Panc1 (cell line): Measurements from ENCODE around the gene NHS. TPM values are rescaled to one million over a fixed set of nuclear protein-coding genes. Genes with fewer than 3 reads are reported as not detected.

ENCODE experiments used
- ATAC-seq: fragments of 200-7000 bp; cut with Tn5 transposase; 2 replicates; pipeline ENCODE4 v1.9.1; 2020; ENCODE audit warnings: mild to moderate bottlenecking, moderate library complexity
- BruUV-seq: library from RNA; stranded (reverse); fragments of 400-500 nt; replicated peaks from 2 replicates; lab custom pipeline; 2021; lab: Mats Ljungman, UMichigan
- CTCF ChIA-PET: fragments of 300-600 bp; sonication (Branson Sonifier 250); formaldehyde crosslinking; loops from one replicate; lab custom pipeline; 2022; ENCODE audit warnings: antibody characterized with exemption; lab: Charles Lee
- POLR2A ChIA-PET: fragments of 300-600 bp; sonication (Branson Sonifier 250); formaldehyde crosslinking; loops from one replicate; lab custom pipeline; 2022; ENCODE audit warnings: antibody characterized with exemption; lab: Charles Lee
- DNase-seq: peaks from one replicate; pipeline ENCODE4 v3.0.0-alpha.2; 2010; ENCODE audit warnings: low read depth, low spot score
- H3K27ac ChIP-seq: 2 replicates; pipeline ENCODE4 v1.5.1; 2011; ENCODE audit warnings: mild to moderate bottlenecking, low read length, inconsistent platforms
- H3K27me3 ChIP-seq: fragments of 200-500 bp; sonication (Bioruptor generic); 2 replicates; pipeline ENCODE4 v1.6.0; 2014; ENCODE audit warnings: low read length, inconsistent platforms; ENCODE audit not compliant: control insufficient read depth, insufficient read depth
- H3K36me3 ChIP-seq: fragments of 200-500 bp; sonication (Bioruptor generic); 2 replicates; pipeline ENCODE4 v1.5.1; 2014; ENCODE audit warnings: inconsistent platforms, mild to moderate bottlenecking, low read length, moderate library complexity; ENCODE audit not compliant: control insufficient read depth, insufficient read depth
- H3K4me1 ChIP-seq: 2 replicates; pipeline ENCODE4 v1.5.1; 2011; ENCODE audit warnings: inconsistent platforms, mild to moderate bottlenecking, low read length, moderate library complexity; ENCODE audit not compliant: control insufficient read depth, insufficient read depth
- H3K4me3 ChIP-seq, 2 experiments: 2 replicates each; pipeline ENCODE4 v1.5.1; 2011 to 2012; ENCODE audit warnings: low read depth in 2 of 2, low read length in 2 of 2, mild to moderate bottlenecking in 2 of 2, inconsistent platforms in 1 of 2, moderate library complexity in 1 of 2
- H3K9me3 ChIP-seq: fragments of 200-500 bp; sonication (Bioruptor generic); 2 replicates; pipeline ENCODE4 v1.5.1; 2014; ENCODE audit warnings: low read depth, mild to moderate bottlenecking, inconsistent platforms, low read length, moderate library complexity; ENCODE audit not compliant: control insufficient read depth, insufficient read depth
- POLR2AphosphoS5 ChIP-seq: IDR thresholded peaks from 2 replicates; pipeline ENCODE4 v1.6.1; 2012; ENCODE audit warnings: mild to moderate bottlenecking, low read depth, low read length, moderate library complexity
- SIN3A ChIP-seq: IDR thresholded peaks from 2 replicates; pipeline ENCODE4 v1.6.1; 2012; ENCODE audit warnings: low read depth, mild to moderate bottlenecking, low read length, moderate library complexity, borderline replicate concordance; ENCODE audit not compliant: insufficient read depth
- TCF7L2 ChIP-seq: IDR thresholded peaks from 2 replicates; pipeline ENCODE4 v1.6.1; 2011; ENCODE audit warnings: mild to moderate bottlenecking, low read depth, low read length, inconsistent platforms
- in situ Hi-C: cut with HindIII; loops from 2 replicates; pipeline ENCODE4 v1.10.0; 2016; ENCODE audit warnings: low sequenced_read_pairs, low pct_unique_long_range_greater_than_20kb
- intact Hi-C: fragments of 100-400 bp; cut with micrococcal nuclease; formaldehyde crosslinking; loops from one replicate; pipeline ENCODE4 v1.10.0; 2022; ENCODE audit not compliant: unreplicated experiment
- total RNA-seq: library from RNA; stranded (reverse); gene quantifications from one replicate; pipeline ENCODE4 v1.2.1, GENCODE V29; 2021; ENCODE audit not compliant: unreplicated experiment
- TF ChIP-seq, protein P1 (sequence below): fragments of 450-650 bp; IDR thresholded peaks from 2 replicates; pipeline ENCODE4 v1.5.1; 2017; ENCODE audit warnings: mild to moderate bottlenecking
- TF ChIP-seq, protein P2 (sequence below), 2 experiments: IDR thresholded peaks; 2 replicates each; pipeline ENCODE4 v1.6.1; 2011 to 2012; ENCODE audit warnings: low read depth in 2 of 2, control low read depth in 1 of 2, low read length in 1 of 2, mild to moderate bottlenecking in 1 of 2, moderate library complexity in 1 of 2; ENCODE audit not compliant: insufficient read depth in 1 of 2

Gene NHS
- total RNA-seq, 1 experiment from 2014 or later = 0.80 TPM

DNA sequence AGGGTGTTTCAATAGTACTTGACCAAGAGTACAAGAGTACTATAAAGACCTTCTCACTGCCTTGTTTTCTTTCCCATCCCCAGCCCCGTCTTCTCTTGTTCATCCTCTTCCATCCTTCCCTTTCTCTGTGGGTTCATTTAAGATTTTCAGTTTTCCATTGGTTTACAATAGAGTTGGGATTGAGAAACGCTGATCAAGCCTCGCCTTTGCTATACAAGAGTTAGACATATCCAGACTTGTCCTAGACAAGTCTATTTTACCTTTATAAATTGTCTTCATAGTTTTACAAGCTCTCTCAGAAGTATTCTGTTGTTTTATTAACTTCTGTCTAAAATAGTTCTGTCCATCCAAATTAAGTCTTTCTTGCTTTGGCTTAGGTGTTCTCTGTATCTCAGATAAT, 332.7 kb downstream of the NHS start:
- BruUV-seq = no TSS peak
- Histone ChIP-seq H3K4me3 (no peak overlapping the region), H3K27ac (no peak overlapping the region), H3K9me3 (no peaks in the 10 kb centered on the region), H3K4me1 (no peaks in the 10 kb centered on the region), H3K27me3 (no peaks in the 10 kb centered on the region), H3K36me3 (no peaks in the 10 kb centered on the region)
- intact Hi-C loops = no loop called here
- in situ Hi-C loops = no loop called here
- TF ChIP-seq, protein P1, sequence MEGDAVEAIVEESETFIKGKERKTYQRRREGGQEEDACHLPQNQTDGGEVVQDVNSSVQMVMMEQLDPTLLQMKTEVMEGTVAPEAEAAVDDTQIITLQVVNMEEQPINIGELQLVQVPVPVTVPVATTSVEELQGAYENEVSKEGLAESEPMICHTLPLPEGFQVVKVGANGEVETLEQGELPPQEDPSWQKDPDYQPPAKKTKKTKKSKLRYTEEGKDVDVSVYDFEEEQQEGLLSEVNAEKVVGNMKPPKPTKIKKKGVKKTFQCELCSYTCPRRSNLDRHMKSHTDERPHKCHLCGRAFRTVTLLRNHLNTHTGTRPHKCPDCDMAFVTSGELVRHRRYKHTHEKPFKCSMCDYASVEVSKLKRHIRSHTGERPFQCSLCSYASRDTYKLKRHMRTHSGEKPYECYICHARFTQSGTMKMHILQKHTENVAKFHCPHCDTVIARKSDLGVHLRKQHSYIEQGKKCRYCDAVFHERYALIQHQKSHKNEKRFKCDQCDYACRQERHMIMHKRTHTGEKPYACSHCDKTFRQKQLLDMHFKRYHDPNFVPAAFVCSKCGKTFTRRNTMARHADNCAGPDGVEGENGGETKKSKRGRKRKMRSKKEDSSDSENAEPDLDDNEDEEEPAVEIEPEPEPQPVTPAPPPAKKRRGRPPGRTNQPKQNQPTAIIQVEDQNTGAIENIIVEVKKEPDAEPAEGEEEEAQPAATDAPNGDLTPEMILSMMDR = no peak
- TF ChIP-seq POLR2AphosphoS5 (no peak), TCF7L2 (no peak), SIN3A (no peak)
- TF ChIP-seq, protein P2, sequence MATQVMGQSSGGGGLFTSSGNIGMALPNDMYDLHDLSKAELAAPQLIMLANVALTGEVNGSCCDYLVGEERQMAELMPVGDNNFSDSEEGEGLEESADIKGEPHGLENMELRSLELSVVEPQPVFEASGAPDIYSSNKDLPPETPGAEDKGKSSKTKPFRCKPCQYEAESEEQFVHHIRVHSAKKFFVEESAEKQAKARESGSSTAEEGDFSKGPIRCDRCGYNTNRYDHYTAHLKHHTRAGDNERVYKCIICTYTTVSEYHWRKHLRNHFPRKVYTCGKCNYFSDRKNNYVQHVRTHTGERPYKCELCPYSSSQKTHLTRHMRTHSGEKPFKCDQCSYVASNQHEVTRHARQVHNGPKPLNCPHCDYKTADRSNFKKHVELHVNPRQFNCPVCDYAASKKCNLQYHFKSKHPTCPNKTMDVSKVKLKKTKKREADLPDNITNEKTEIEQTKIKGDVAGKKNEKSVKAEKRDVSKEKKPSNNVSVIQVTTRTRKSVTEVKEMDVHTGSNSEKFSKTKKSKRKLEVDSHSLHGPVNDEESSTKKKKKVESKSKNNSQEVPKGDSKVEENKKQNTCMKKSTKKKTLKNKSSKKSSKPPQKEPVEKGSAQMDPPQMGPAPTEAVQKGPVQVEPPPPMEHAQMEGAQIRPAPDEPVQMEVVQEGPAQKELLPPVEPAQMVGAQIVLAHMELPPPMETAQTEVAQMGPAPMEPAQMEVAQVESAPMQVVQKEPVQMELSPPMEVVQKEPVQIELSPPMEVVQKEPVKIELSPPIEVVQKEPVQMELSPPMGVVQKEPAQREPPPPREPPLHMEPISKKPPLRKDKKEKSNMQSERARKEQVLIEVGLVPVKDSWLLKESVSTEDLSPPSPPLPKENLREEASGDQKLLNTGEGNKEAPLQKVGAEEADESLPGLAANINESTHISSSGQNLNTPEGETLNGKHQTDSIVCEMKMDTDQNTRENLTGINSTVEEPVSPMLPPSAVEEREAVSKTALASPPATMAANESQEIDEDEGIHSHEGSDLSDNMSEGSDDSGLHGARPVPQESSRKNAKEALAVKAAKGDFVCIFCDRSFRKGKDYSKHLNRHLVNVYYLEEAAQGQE (IDR thresholded peaks at IDR 0.05; ENCODE audit: insufficient read depth in 1 of 2, low read depth in 2 of 2, low read length in 1 of 2) = no peak
- DNase-seq (no peak), ATAC-seq (no peak)
- ChIA-PET POLR2A (no interaction called here), CTCF (no interaction called here)

DNA sequence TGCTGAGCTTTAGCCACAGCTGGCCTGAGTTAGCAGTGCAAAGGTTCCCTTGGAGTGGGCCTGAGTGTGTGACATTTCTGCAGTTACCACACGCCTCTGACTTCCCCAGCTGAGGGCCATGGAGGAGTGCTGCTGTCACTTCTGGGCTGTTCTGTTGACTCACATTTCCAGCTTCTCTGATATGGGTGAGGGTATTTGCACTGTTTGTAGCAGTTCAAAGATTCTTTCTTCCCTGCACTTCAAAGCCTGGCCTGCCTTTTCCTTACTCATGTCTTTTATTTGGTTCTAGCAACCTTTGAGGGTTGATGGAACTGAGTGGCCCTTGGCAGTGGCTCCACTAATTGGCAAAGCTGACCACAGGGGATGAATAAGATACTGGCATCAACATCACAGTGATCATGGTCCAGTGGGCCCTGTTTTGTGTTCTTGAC, 335.9 kb downstream of the NHS start:
- intact Hi-C loops = no loop called here
- ATAC-seq (no peak), DNase-seq (no peak)
- TF ChIP-seq SIN3A (no peak), POLR2AphosphoS5 (no peak), TCF7L2 (no peak)
- TF ChIP-seq, protein P1 = no peak
- TF ChIP-seq, protein P2 (IDR thresholded peaks at IDR 0.05; ENCODE audit: insufficient read depth in 1 of 2, low read depth in 2 of 2, low read length in 1 of 2) = no peak
- Histone ChIP-seq H3K9me3 (no peaks in the 10 kb centered on the region), H3K4me3 (no peak overlapping the region), H3K36me3 (no peaks in the 10 kb centered on the region), H3K27ac (no peak overlapping the region), H3K27me3 (no peaks in the 10 kb centered on the region), H3K4me1 (no peaks in the 10 kb centered on the region)
- BruUV-seq = no TSS peak
- CTCF ChIA-PET = no interaction called here
- POLR2A ChIA-PET = no interaction called here
- in situ Hi-C loops = no loop called here
